ENCODE results near the gene DPF1. TPM values are rescaled to one million over a fixed set of nuclear protein-coding genes. Genes with fewer than 3 reads are reported as not detected.

Gene DPF1
- polyA plus RNA-seq, 1 donor (not counting 4 experiments of a cell fraction or from before 2014, with no cell fraction given): 1.5 TPM

- no peaks in the 10 kb centered on the region for H3K79me2 ChIP-seq (ENCODE audit: control insufficient read depth, insufficient read depth, low read length)
- H3K36me3 ChIP-seq (ENCODE audit: control insufficient read depth in 2 of 2, extremely low read depth in 1 of 2, insufficient read depth in 2 of 2, low read length in 2 of 2): no peaks in the 10 kb centered on the region
- no peaks in the 10 kb centered on the region for H3K9me1 ChIP-seq (ENCODE audit: control insufficient read depth, extremely low read depth, insufficient read depth, low read length)
- no peaks in the 10 kb centered on the region for H4K20me1 ChIP-seq (ENCODE audit: control insufficient read depth, extremely low read depth, insufficient read depth, low read length)
- dilution Hi-C loops (cut with MboI; ENCODE audit: extremely low pct_ligation_motif_present, low sequenced_read_pairs): no loop called here
- H3K9ac ChIP-seq (ENCODE audit: control insufficient read depth, extremely low read depth, insufficient read depth, low read length): no peak overlapping the region
- H2AFZ ChIP-seq (ENCODE audit: control insufficient read depth, low read length): no peak overlapping the region
- H3K9me3 ChIP-seq (ENCODE audit: control insufficient read depth, low read depth, low read length): no peaks in the 10 kb centered on the region
- no peak overlapping the region for H3K4me3 ChIP-seq (ENCODE audit: control insufficient read depth in 2 of 3, extremely low read depth in 1 of 3, insufficient read depth in 2 of 3, low read depth in 1 of 3, low read length in 3 of 3)
- no peak for FAIRE-seq
- DNase-seq (ENCODE audit: low read depth, low spot score): no peak
- no peaks in the 10 kb centered on the region for H3K4me1 ChIP-seq (ENCODE audit: control insufficient read depth, extremely low read depth, insufficient read depth, low read length)
- no peak overlapping the region for H3K27ac ChIP-seq (ENCODE audit: control insufficient read depth, insufficient read depth, low read length)
- H3K27me3 ChIP-seq (ENCODE audit: control insufficient read depth, extremely low read depth, insufficient read depth, low read length): no peaks in the 10 kb centered on the region
- H3K4me2 ChIP-seq (ENCODE audit: control insufficient read depth, extremely low read depth, insufficient read depth, low read depth, low read length): no peak overlapping the region
- no peak for TF ChIP-seq CTCF (optimal IDR thresholded peaks at IDR 0.05 in 1 of 3, IDR thresholded peaks at IDR 0.05 in 1 of 3, conservative IDR thresholded peaks at IDR 0.05 in 1 of 3; ENCODE audit: extremely low read depth in 1 of 3, insufficient read depth in 2 of 3, low read length in 3 of 3)
- TF ChIP-seq EZH2 (IDR thresholded peaks at IDR 0.05; ENCODE audit: low read length): no peak
Observed at GRCh38 chr19:38216785-38217641, 7.0 kb downstream of the DPF1 start.

- Histone ChIP-seq H3K27me3 (ENCODE audit: control insufficient read depth, extremely low read depth, insufficient read depth, low read length) (peaks cover 7% of the 10 kb centered on the region), H3K4me3 (ENCODE audit: control insufficient read depth in 2 of 3, extremely low read depth in 1 of 3, insufficient read depth in 2 of 3, low read depth in 1 of 3, low read length in 3 of 3) (no peak overlapping the region), H3K79me2 (ENCODE audit: control insufficient read depth, insufficient read depth, low read length) (no peaks in the 10 kb centered on the region), H3K9me3 (ENCODE audit: control insufficient read depth, low read depth, low read length) (no peaks in the 10 kb centered on the region), H3K4me1 (ENCODE audit: control insufficient read depth, extremely low read depth, insufficient read depth, low read length) (peaks cover 13% of the 10 kb centered on the region), H3K27ac (ENCODE audit: control insufficient read depth, insufficient read depth, low read length) (no peak overlapping the region), H3K4me2 (ENCODE audit: control insufficient read depth, extremely low read depth, insufficient read depth, low read depth, low read length) (no peak overlapping the region), H2AFZ (ENCODE audit: control insufficient read depth, low read length) (no peak overlapping the region), H3K9ac (ENCODE audit: control insufficient read depth, extremely low read depth, insufficient read depth, low read length) (no peak overlapping the region), H3K9me1 (ENCODE audit: control insufficient read depth, extremely low read depth, insufficient read depth, low read length) (peaks cover 2% of the 10 kb centered on the region), H3K36me3 (ENCODE audit: control insufficient read depth in 2 of 2, extremely low read depth in 1 of 2, insufficient read depth in 2 of 2, low read length in 2 of 2) (no peaks in the 10 kb centered on the region), H4K20me1 (ENCODE audit: control insufficient read depth, extremely low read depth, insufficient read depth, low read length) (no peaks in the 10 kb centered on the region)
- FAIRE-seq (no peak), DNase-seq (ENCODE audit: low read depth, low spot score) (no peak)
- TF ChIP-seq CTCF (optimal IDR thresholded peaks at IDR 0.05 in 1 of 3, IDR thresholded peaks at IDR 0.05 in 1 of 3, conservative IDR thresholded peaks at IDR 0.05 in 1 of 3; ENCODE audit: extremely low read depth in 1 of 3, insufficient read depth in 2 of 3, low read length in 3 of 3): no peak
- TF ChIP-seq EZH2 (IDR thresholded peaks at IDR 0.05; ENCODE audit: low read length): no peak
- dilution Hi-C loops (cut with MboI; ENCODE audit: extremely low pct_ligation_motif_present, low sequenced_read_pairs): no loop called here
Observed at GRCh38 chr19:38213911-38214625, 10.0 kb downstream of the DPF1 start.
